H1 (cell line): ENCODE results near the gene SCCPDH. TPM values are rescaled to one million over a fixed set of nuclear protein-coding genes. Genes with fewer than 3 reads are reported as not detected.

ENCODE experiments used
- CTCF ChIP-seq, 3 experiments: IDR thresholded peaks; 1 replicate in 2 of 3; 2 replicates in 1 of 3; pipeline versions ENCODE4 v1.5.1 to v1.6.1; 2011; ENCODE audit warnings: low read length in 3 of 3, mild to moderate bottlenecking in 3 of 3, inconsistent platforms in 2 of 3, low read depth in 1 of 3, moderate library complexity in 1 of 3; ENCODE audit not compliant: insufficient read depth in 1 of 3; ENCODE audit errors: control extremely low read depth in 1 of 3
- polyA plus RNA-seq, 7 experiments: library from polyadenylated mRNA; depleted of rRNA in 3 of 7; stranded (reverse) in 5 of 7; unstranded in 2 of 7; fragments of >200 nt in 5 of 7; fragments of 200-250 nt in 2 of 7; gene quantifications; 1 replicate in 5 of 7; 2 replicates in 1 of 7; 4 replicates in 1 of 7; pipeline versions ENCODE4 v1.2.1 to v1.2.3, GENCODE V29; 2011 to 2013; ENCODE audit warnings: missing spikeins in 2 of 7, mixed read lengths in 2 of 7
- total RNA-seq: library from RNA; stranded (reverse); fragmentation: NEBNext Ultra II Directional; extraction: Animal tissue kit (Norgen Biotek cat#: 25700); gene quantifications from 2 replicates; pipeline ENCODE4 v1.2.1, GENCODE V29; 2021

The SCCPDH gene
- total and polyA plus RNA-seq, 2 of the 8 experiments (the other 6 are each of a cell fraction or from before 2014, with no cell fraction given), result 9.5 to 17.0 TPM

- TF ChIP-seq CTCF (IDR thresholded peaks at IDR 0.05; ENCODE audit: control extremely low read depth in 1 of 3, insufficient read depth in 1 of 3, low read depth in 1 of 3, low read length in 3 of 3), result no peak
- TF ChIP-seq, all 59 proteins: peak for 0
These were observed 66.6 kb downstream of the SCCPDH start (continued) for GRCh38 chr1:246790833-246791232.
